ENCODE data around the gene SORCS2. TPM values are rescaled to one million over a fixed set of nuclear protein-coding genes. Genes with fewer than 3 reads are reported as not detected.

Gene SORCS2
- total and polyA plus RNA-seq, 3 donors from 2014 or later = 2.7 to 4.6 (median 2.9) TPM

DNA sequence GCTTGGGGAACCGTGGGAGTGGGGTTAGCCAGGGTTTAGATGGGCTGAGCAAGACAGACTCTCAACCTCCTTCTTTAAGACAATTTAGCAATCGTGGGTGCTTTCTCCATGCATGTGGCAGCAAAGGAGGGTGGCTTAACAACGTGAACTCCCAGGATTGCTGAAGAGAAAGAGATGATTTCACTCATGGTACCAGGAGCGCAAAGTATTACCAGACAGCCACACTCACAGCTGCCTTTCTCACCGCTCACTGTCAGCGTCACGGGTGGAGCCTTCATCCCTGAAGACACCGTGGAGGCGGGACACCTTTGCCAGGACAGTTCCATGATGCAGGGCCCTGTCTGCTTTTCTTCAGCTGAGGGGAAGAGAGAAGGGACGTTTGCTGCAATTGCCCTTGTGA lies 454.8 kb downstream of the SORCS2 start:
- no peaks in the 10 kb centered on the region for H3K36me3 ChIP-seq (ENCODE audit: low read depth, missing control alignments)
- no peak overlapping the region for H3K4me3 ChIP-seq
- H3K4me1 ChIP-seq = peaks cover 30% of the 10 kb centered on the region
- WGBS, 2 donors = 90 to 94% methylated on average over 9 to 10 of the region's 10 CpGs
- intact Hi-C loops (cut with DNase I; ENCODE audit: low total_unique reads) = no loop called here
- H3K9me3 ChIP-seq = no peaks in the 10 kb centered on the region
- H3K27me3 ChIP-seq = no peaks in the 10 kb centered on the region
- H3K27ac ChIP-seq = no peak overlapping the region
- no peak for TF ChIP-seq POLR2A (IDR thresholded peaks at IDR 0.05)
- TF ChIP-seq, protein P1, sequence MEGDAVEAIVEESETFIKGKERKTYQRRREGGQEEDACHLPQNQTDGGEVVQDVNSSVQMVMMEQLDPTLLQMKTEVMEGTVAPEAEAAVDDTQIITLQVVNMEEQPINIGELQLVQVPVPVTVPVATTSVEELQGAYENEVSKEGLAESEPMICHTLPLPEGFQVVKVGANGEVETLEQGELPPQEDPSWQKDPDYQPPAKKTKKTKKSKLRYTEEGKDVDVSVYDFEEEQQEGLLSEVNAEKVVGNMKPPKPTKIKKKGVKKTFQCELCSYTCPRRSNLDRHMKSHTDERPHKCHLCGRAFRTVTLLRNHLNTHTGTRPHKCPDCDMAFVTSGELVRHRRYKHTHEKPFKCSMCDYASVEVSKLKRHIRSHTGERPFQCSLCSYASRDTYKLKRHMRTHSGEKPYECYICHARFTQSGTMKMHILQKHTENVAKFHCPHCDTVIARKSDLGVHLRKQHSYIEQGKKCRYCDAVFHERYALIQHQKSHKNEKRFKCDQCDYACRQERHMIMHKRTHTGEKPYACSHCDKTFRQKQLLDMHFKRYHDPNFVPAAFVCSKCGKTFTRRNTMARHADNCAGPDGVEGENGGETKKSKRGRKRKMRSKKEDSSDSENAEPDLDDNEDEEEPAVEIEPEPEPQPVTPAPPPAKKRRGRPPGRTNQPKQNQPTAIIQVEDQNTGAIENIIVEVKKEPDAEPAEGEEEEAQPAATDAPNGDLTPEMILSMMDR (IDR thresholded peaks at IDR 0.05) = no peak
- DNase-seq = no peak

DNA sequence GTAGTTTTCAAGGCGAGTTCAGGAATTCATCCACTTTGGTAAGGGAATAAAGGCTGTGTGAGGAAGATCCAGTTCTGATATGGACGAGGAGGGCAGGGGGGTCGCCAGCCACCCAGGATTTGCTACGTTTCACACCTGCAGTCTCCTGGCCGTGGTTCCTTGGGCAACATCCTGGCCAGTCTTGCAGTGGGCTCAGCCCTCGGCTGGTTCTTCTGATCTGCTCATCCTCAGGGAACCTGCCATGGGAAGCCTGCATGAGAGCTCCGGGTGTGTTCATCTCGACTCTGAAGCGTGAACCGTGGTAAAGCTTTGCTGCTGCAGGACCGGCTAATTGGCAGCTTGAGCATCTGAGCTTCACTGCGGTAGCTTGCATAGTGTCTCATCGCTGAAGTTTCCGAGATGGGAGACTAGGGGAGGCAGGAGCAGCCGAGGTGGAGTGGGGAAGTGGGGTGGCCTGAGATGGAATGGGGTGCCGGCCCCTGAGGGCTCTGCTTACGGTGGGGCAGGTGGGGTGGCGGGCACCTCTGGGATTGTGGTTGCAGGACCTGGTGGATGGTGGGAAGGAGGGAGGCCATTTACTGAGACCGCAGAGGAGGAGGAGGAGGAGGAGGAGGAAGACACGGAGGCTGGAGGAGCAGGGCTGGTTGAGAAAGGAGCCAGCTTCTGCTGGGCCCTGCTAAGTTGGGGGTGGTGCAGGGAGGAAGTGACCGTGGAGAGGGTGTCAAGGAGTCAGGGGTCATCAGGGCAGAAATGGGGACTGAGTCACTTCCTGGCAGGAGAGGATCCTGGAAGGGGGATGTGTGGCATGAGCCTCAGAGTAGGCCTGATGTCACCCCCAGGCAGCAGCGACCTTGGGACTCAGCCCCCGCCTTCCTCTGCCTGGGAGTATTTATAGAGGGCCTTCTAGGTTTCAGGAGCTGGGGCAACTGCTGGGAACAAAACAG lies 455.5 kb downstream of the SORCS2 start:
- Histone ChIP-seq H3K27me3 (no peaks in the 10 kb centered on the region), H3K4me1 (peaks cover 37% of the 10 kb centered on the region), H3K27ac (no peak overlapping the region), H3K9me3 (no peaks in the 10 kb centered on the region), H3K4me3 (no peak overlapping the region), H3K36me3 (ENCODE audit: low read depth, missing control alignments) (no peaks in the 10 kb centered on the region)
- 83 to 84% methylated on average over 23 of the region's 23 CpGs for WGBS, 2 donors
- TF ChIP-seq, protein P1 (IDR thresholded peaks at IDR 0.05) = no peak
- TF ChIP-seq POLR2A (IDR thresholded peaks at IDR 0.05) = no peak
- intact Hi-C loops (cut with DNase I; ENCODE audit: low total_unique reads) = no loop called here
- no peak for DNase-seq

DNA sequence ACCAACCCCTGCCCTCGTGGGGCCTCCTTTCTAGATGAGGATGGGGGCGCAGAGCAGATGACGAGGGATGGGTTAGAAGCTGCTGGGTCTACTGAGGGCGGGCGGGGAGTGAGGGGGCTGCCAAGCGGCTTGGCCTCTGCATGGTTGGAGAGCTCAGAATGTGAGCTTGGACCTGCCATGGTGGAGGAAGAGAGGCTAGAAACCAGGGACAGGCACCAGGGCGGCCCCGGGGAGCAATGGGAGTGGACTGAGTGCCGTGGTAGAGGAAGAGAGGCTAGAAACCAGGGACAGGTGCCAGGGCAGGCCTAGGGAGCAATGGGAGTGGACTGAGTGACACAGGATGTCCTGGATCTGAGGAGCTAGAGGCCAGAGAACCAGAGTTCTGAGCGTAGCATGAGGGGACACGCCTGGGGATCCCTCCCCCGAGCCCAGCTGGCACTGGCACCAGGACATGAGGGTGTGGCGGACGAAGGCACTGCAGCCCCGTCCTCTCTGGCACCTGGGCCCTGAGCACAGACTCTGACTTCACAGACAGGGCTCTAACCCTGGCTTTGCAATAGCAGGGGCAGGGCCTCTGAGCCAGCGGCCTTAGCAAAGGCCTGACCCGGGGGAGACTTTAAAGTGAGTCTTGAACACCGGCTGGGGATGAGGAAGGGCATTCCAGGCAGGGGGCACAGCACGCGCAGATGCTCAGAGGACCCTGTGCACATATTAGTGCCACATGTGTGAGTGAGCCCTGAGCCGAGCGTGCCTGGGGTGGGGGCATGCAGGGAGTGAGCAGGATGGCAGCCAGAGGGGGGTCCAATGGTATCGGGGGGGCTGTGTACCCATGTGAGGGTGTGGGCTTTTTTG lies 456.4 kb downstream of the SORCS2 start:
- intact Hi-C loops (cut with DNase I; ENCODE audit: low total_unique reads) = no loop called here
- H3K27me3 ChIP-seq = no peaks in the 10 kb centered on the region
- H3K4me3 ChIP-seq = no peak overlapping the region
- DNase-seq = no peak
- no peak overlapping the region for H3K27ac ChIP-seq
- WGBS, 2 donors = 79 to 88% methylated on average over 20 to 23 of the region's 23 CpGs
- H3K4me1 ChIP-seq = peaks cover 46% of the 10 kb centered on the region
- H3K9me3 ChIP-seq = no peaks in the 10 kb centered on the region
- no peak for TF ChIP-seq POLR2A (IDR thresholded peaks at IDR 0.05)
- TF ChIP-seq, protein P1 (IDR thresholded peaks at IDR 0.05) = no peak
- H3K36me3 ChIP-seq (ENCODE audit: low read depth, missing control alignments) = no peaks in the 10 kb centered on the region

DNA sequence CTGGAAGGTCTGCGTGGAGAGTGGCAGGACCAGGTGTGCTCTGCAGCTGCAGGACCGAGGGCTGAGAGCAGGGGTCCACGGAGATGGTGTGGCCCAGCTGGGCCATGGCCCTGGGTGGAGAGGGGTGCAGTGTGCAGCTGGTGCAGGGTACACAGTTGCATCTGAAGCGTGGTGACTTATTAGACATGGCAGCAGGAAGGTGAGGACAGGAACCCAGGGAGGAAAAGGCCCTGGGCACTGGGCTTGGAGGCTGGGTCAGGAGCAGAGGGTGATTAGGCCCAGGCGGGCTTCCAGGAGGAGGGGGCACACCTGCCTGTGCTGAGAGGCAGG lies 457.0 kb downstream of the SORCS2 start:
- H3K4me3 ChIP-seq = no peak overlapping the region
- peaks cover 49% of the 10 kb centered on the region for H3K4me1 ChIP-seq
- H3K9me3 ChIP-seq = no peaks in the 10 kb centered on the region
- no peak overlapping the region for H3K27ac ChIP-seq
- no peaks in the 10 kb centered on the region for H3K36me3 ChIP-seq (ENCODE audit: low read depth, missing control alignments)
- intact Hi-C loops (cut with DNase I; ENCODE audit: low total_unique reads) = no loop called here
- WGBS, 2 donors = 94% methylated on average over 4 to 5 of the region's 5 CpGs
- DNase-seq = no peak
- no peaks in the 10 kb centered on the region for H3K27me3 ChIP-seq
- TF ChIP-seq POLR2A (IDR thresholded peaks at IDR 0.05) = no peak
- TF ChIP-seq, protein P1 (IDR thresholded peaks at IDR 0.05) = no peak
